Neural progenitor cell (in vitro differentiated cells): ENCODE measurements around the gene COQ5. TPM values are rescaled to one million over a fixed set of nuclear protein-coding genes. Genes with fewer than 3 reads are reported as not detected.

ENCODE experiments used
- DNase-seq: peaks from one replicate; pipeline ENCODE4 v3.0.0-alpha.2; 2016; ENCODE audit warnings: low spot score
- H2AFZ ChIP-seq: fragments of 200-600 bp; sonication (generic); replicated peaks from 2 replicates; pipeline ENCODE4 v1.6.1; 2016; ENCODE audit warnings: antibody characterized with exemption
- H3F3A ChIP-seq: fragments of 200-600 bp; sonication (generic); 2 replicates; pipeline ENCODE4 v1.6.1; 2016; ENCODE audit warnings: antibody characterized with exemption, low read depth
- H3K27ac ChIP-seq: fragments of 200-600 bp; sonication (generic); 2 replicates; pipeline ENCODE4 v1.5.1; 2016; ENCODE audit warnings: mild to moderate bottlenecking
- H3K27me3 ChIP-seq: fragments of 200-600 bp; sonication (generic); 2 replicates; pipeline ENCODE4 v1.6.1; 2016; ENCODE audit warnings: mild to moderate bottlenecking, moderate library complexity
- H3K36me3 ChIP-seq: fragments of 200-600 bp; sonication (generic); 2 replicates; pipeline ENCODE4 v1.5.1; 2016
- H3K4me1 ChIP-seq: fragments of 200-600 bp; sonication (generic); 2 replicates; pipeline ENCODE4 v1.6.1; 2016; ENCODE audit warnings: mixed run types
- H3K4me2 ChIP-seq: fragments of 200-600 bp; sonication (generic); 2 replicates; pipeline ENCODE4 v1.6.1; 2016
- H3K4me3 ChIP-seq: fragments of 200-600 bp; sonication (generic); 2 replicates; pipeline ENCODE4 v1.5.1; 2016
- H3K79me2 ChIP-seq: fragments of 200-600 bp; sonication (generic); 2 replicates; pipeline ENCODE4 v1.6.1; 2016; ENCODE audit warnings: low read depth
- H3K9ac ChIP-seq: fragments of 200-600 bp; sonication (generic); 2 replicates; pipeline ENCODE4 v1.6.1; 2016
- H3K9me3 ChIP-seq: fragments of 200-600 bp; sonication (generic); 2 replicates; pipeline ENCODE4 v1.5.1; 2016; ENCODE audit warnings: low read depth
- H4K20me1 ChIP-seq: fragments of 200-600 bp; sonication (generic); 2 replicates; pipeline ENCODE4 v1.6.1; 2016; ENCODE audit warnings: low read depth
- H3K27ac Mint-ChIP-seq: 3 replicates; pipeline ENCODE4 v1.8.0; 2021; ENCODE audit warnings: mixed read lengths
- H3K27me3 Mint-ChIP-seq: 2 replicates; pipeline ENCODE4 v1.8.0; 2022; ENCODE audit warnings: low read depth, mild to moderate bottlenecking, inconsistent platforms, moderate library complexity, mixed read lengths; ENCODE audit not compliant: insufficient read depth
- H3K36me3 Mint-ChIP-seq: 3 replicates; pipeline ENCODE4 v1.8.0; 2021; ENCODE audit warnings: mixed read lengths
- H3K4me1 Mint-ChIP-seq: 3 replicates; pipeline ENCODE4 v1.8.0; 2021; ENCODE audit warnings: mixed read lengths
- H3K4me3 Mint-ChIP-seq: 3 replicates; pipeline ENCODE4 v1.8.0; 2021; ENCODE audit warnings: mild to moderate bottlenecking, moderate library complexity, mixed read lengths
- H3K9me3 Mint-ChIP-seq: 3 replicates; pipeline ENCODE4 v1.8.0; 2020; ENCODE audit warnings: mixed read lengths
- EZH2 ChIP-seq: fragments of 200-600 bp; sonication (generic); IDR thresholded peaks from 2 replicates; pipeline ENCODE4 v1.6.1; 2017; ENCODE audit warnings: antibody characterized with exemption, mild to moderate bottlenecking, moderate library complexity
- EZH2phosphoT487 ChIP-seq: fragments of 200-600 bp; sonication (generic); IDR thresholded peaks from 2 replicates; pipeline ENCODE4 v1.6.1; 2017; ENCODE audit warnings: antibody characterized with exemption
- total RNA-seq: library from RNA; depleted of rRNA; stranded (reverse); fragments of >200 nt; gene quantifications from 2 replicates; pipeline ENCODE4 v1.2.3, GENCODE V29; 2015; ENCODE audit warnings: low replicate concordance
- TF ChIP-seq, protein P1 (sequence below): fragments of 200-600 bp; sonication (generic); IDR thresholded peaks from 2 replicates; pipeline ENCODE4 v1.5.1; 2017; ENCODE audit warnings: antibody characterized with exemption, mild to moderate bottlenecking

Gene COQ5
- total RNA-seq, 1 donor from 2014 or later: 72.7 TPM

- Histone ChIP-seq H3F3A (peaks cover 49% of the 10 kb centered on the region), H3K79me2 (peaks cover 37% of the 10 kb centered on the region), H3K9ac (peak within 1 kb of the TSS; percentile 67), H3K4me3 (peak within 1 kb of the TSS; percentile 86), H2AFZ (peak within 1 kb of the TSS; percentile 60), H3K36me3 (peaks cover 3% of the 10 kb centered on the region), H3K4me1 (peaks cover 19% of the 10 kb centered on the region), H3K27me3 (no peaks in the 10 kb centered on the region), H4K20me1 (peaks cover 31% of the 10 kb centered on the region), H3K4me2 (peak within 1 kb of the TSS; percentile 100), H3K9me3 (no peaks in the 10 kb centered on the region), H3K27ac (peak within 1 kb of the TSS; percentile 50)
- peaks cover 27% of the 10 kb centered on the region for H3K36me3 Mint-ChIP-seq
- no peaks in the 10 kb centered on the region for H3K9me3 Mint-ChIP-seq
- TF ChIP-seq EZH2phosphoT487: no peak
- TF ChIP-seq, protein P1, sequence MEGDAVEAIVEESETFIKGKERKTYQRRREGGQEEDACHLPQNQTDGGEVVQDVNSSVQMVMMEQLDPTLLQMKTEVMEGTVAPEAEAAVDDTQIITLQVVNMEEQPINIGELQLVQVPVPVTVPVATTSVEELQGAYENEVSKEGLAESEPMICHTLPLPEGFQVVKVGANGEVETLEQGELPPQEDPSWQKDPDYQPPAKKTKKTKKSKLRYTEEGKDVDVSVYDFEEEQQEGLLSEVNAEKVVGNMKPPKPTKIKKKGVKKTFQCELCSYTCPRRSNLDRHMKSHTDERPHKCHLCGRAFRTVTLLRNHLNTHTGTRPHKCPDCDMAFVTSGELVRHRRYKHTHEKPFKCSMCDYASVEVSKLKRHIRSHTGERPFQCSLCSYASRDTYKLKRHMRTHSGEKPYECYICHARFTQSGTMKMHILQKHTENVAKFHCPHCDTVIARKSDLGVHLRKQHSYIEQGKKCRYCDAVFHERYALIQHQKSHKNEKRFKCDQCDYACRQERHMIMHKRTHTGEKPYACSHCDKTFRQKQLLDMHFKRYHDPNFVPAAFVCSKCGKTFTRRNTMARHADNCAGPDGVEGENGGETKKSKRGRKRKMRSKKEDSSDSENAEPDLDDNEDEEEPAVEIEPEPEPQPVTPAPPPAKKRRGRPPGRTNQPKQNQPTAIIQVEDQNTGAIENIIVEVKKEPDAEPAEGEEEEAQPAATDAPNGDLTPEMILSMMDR: peak; percentile 7
- peak; percentile 98 for DNase-seq
- H3K4me3 Mint-ChIP-seq: peak within 1 kb of the TSS; percentile 99
- peaks cover 2% of the 10 kb centered on the region for H3K27me3 Mint-ChIP-seq
- peak within 1 kb of the TSS; percentile 98 for H3K27ac Mint-ChIP-seq
- H3K4me1 Mint-ChIP-seq: peaks cover 31% of the 10 kb centered on the region
Measured at GRCh38 chr12:120495731-120496412, 33.1 kb downstream of the COQ5 start, which contains the start of gene DYNLL1. TSS of gene DYNLL1 (plus strand) at chr12:120496113. CDS start at chr12:120496422, 309 bp downstream.

- H3K4me1 ChIP-seq: peaks cover 19% of the 10 kb centered on the region
- H3K36me3 Mint-ChIP-seq: peaks cover 25% of the 10 kb centered on the region
- peak overlapping the region; percentile 60 for H2AFZ ChIP-seq
- no peak overlapping the region for H3K9ac ChIP-seq
- H3F3A ChIP-seq: peaks cover 43% of the 10 kb centered on the region
- peak; percentile 35 for DNase-seq
- peaks cover 2% of the 10 kb centered on the region for H3K27me3 Mint-ChIP-seq
- TF ChIP-seq EZH2 (no peak), EZH2phosphoT487 (no peak)
- TF ChIP-seq, protein P1: no peak
- H3K9me3 ChIP-seq: no peaks in the 10 kb centered on the region
- peak overlapping the region; percentile 99 for H3K4me3 Mint-ChIP-seq
- H3K36me3 ChIP-seq: no peaks in the 10 kb centered on the region
- no peak overlapping the region for H3K27ac Mint-ChIP-seq
- peaks cover 37% of the 10 kb centered on the region for H3K79me2 ChIP-seq
- H3K4me2 ChIP-seq: peak overlapping the region; percentile 85
- peak overlapping the region; percentile 86 for H3K4me3 ChIP-seq
- peaks cover 31% of the 10 kb centered on the region for H3K4me1 Mint-ChIP-seq
- no peaks in the 10 kb centered on the region for H3K9me3 Mint-ChIP-seq
- no peaks in the 10 kb centered on the region for H3K27me3 ChIP-seq
- H4K20me1 ChIP-seq: peaks cover 31% of the 10 kb centered on the region
- no peak overlapping the region for H3K27ac ChIP-seq
Measured at GRCh38 chr12:120495186-120495730, 33.7 kb downstream of the COQ5 start.

GRCh38 chr12:120490833-120491512 is 38.0 kb downstream of the COQ5 start:
- no peaks in the 10 kb centered on the region for H3K4me1 ChIP-seq
- no peaks in the 10 kb centered on the region for H4K20me1 ChIP-seq
- no peaks in the 10 kb centered on the region for H3K9me3 ChIP-seq

More at GRCh38 chr12:120490833-120491512, 38.0 kb downstream of the COQ5 start:
- Mint-ChIP-seq H3K36me3 (peaks cover 16% of the 10 kb centered on the region), H3K9me3 (no peaks in the 10 kb centered on the region), H3K27me3 (no peaks in the 10 kb centered on the region), H3K27ac (no peak overlapping the region), H3K4me1 (peaks cover 18% of the 10 kb centered on the region), H3K4me3 (peak overlapping the region; percentile 4)
- H3K27me3 ChIP-seq: no peaks in the 10 kb centered on the region
- H3F3A ChIP-seq: peaks cover 10% of the 10 kb centered on the region
- H3K27ac ChIP-seq: no peak overlapping the region
- DNase-seq: no peak
- H3K36me3 ChIP-seq: no peaks in the 10 kb centered on the region
- H3K4me2 ChIP-seq: no peak overlapping the region
- no peak overlapping the region for H3K4me3 ChIP-seq
- H2AFZ ChIP-seq: no peak overlapping the region
- peaks cover 7% of the 10 kb centered on the region for H3K79me2 ChIP-seq
- TF ChIP-seq, protein P1: no peak
- TF ChIP-seq EZH2 (no peak), EZH2phosphoT487 (no peak)
- no peak overlapping the region for H3K9ac ChIP-seq
